Ovary (tissue), 9 donors: Measurements from ENCODE around the gene MAMDC4. TPM values are rescaled to one million over a fixed set of nuclear protein-coding genes. Genes with fewer than 3 reads are reported as not detected.

Source experiments
- DNase-seq, 5 donors: peaks; one replicate each; pipeline ENCODE4 v3.0.0-alpha.2; 2019 to 2020
- H3K27ac ChIP-seq, 2 donors: fragments of 200-600 bp; one replicate each; pipeline versions ENCODE4 v1.5.1 to v1.8.0; 2019 to 2022
- H3K27me3 ChIP-seq: fragments of 200-600 bp; one replicate; pipeline ENCODE4 v1.8.0; 2022
- H3K36me3 ChIP-seq: fragments of 200-600 bp; sonication (generic); one replicate; pipeline ENCODE4 v1.5.1; 2019
- H3K4me1 ChIP-seq: one replicate; pipeline ENCODE4 v1.8.1; 2013; ENCODE audit warnings: mild to moderate bottlenecking, moderate library complexity; ENCODE audit not compliant: insufficient read depth
- H3K4me3 ChIP-seq: fragments of 200-600 bp; sonication (generic); one replicate; pipeline ENCODE4 v1.5.1; 2017
- H3K9me3 ChIP-seq, 2 donors: fragments of 200-600 bp in 1 of 2; sonication (generic) in 1 of 2; one replicate each; pipeline versions ENCODE4 v1.5.1 to v1.8.1; 2013 to 2019; ENCODE audit warnings: mild to moderate bottlenecking in 1 of 2, moderate library complexity in 1 of 2
- EP300 ChIP-seq: sonication (generic); formaldehyde crosslinking; IDR thresholded peaks from one replicate; pipeline ENCODE4 v1.6.1; 2017; ENCODE audit warnings: antibody characterized with exemption
- POLR2A ChIP-seq: fragments of 450-650 bp; IDR thresholded peaks from one replicate; pipeline ENCODE4 v1.6.1; 2017; ENCODE audit warnings: antibody characterized with exemption, mild to moderate bottlenecking, moderate library complexity
- WGBS, 3 donors: extraction: QIAGEN DNeasy Blood & Tissue Kit in 1 of 3; methylation state at CpG; one replicate each; pipeline versions ENCODE4 v1.1.5 to v1.1.7; 2013 to 2017; 5-methylcytosine and 5-hydroxymethylcytosine counted together
- intact Hi-C, 4 donors: fragments of 100-400 bp; cut with DNase I; formaldehyde crosslinking; loops; one replicate each; pipeline versions ENCODE4 v1.11.0 to v1.15.1; 2022 to 2023
- polyA plus RNA-seq, 2 donors: library from polyadenylated mRNA; stranded (reverse); fragments of 200-250 nt in 1 of 2; fragments of 350-450 nt in 1 of 2; fragmentation: Illumina TruSeq in 1 of 2; extraction: RNeasy Lipid Tissue Mini Kit (QIAGEN cat#74804) in 1 of 2; gene quantifications; one replicate each; pipeline ENCODE4 v1.2.3, GENCODE V29; 2013 to 2014
- total RNA-seq, 7 donors: library from RNA; depleted of rRNA in 2 of 7; stranded (reverse); fragments of >200 nt in 2 of 7; fragmentation: NEBNext Ultra II Directional in 3 of 7; extraction: Animal tissue kit (Norgen Biotek cat#: 25700) in 3 of 7; gene quantifications; one replicate each; pipeline versions ENCODE4 v1.1.0 to v1.2.4, GENCODE V29; 2016 to 2023
- TF ChIP-seq, protein P1 (sequence below), 3 donors: fragments of 450-650 bp in 2 of 3; fragments of 200-600 bp in 1 of 3; IDR thresholded peaks; one replicate each; pipeline versions ENCODE4 v1.5.1 to v1.8.0; 2016 to 2022; ENCODE audit warnings: antibody characterized with exemption in 3 of 3, mild to moderate bottlenecking in 1 of 3
- donor health status: DM: no; HTN: no; CAD: no; lungs with moderate emphysema.
- donor health status: DM: no; HTN: no; CAD: no.
- donor health status: Bipolar disorder and iron deficiency.
- donor health status: DM: yes; HTN: yes; CAD: no.
- donor health status: DM: no; HTN: no; CAD: no.
- donor health status: DM: yes; HTN: yes; CAD: no.

MAMDC4 gene
- total and polyA plus RNA-seq, 9 donors, result 0.15 to 31.4 (median 2.5) TPM

GRCh38 chr9:136855461-136856078 is 3.4 kb downstream of the MAMDC4 start:
- peak in 4 of 5 donors; percentile 24 to 41 (median 32) for DNase-seq
- intact Hi-C loops, result no loop called here
- 63 to 77% (median 67%) methylated on average over 26 of the region's 26 CpGs for WGBS, 3 donors

DNA sequence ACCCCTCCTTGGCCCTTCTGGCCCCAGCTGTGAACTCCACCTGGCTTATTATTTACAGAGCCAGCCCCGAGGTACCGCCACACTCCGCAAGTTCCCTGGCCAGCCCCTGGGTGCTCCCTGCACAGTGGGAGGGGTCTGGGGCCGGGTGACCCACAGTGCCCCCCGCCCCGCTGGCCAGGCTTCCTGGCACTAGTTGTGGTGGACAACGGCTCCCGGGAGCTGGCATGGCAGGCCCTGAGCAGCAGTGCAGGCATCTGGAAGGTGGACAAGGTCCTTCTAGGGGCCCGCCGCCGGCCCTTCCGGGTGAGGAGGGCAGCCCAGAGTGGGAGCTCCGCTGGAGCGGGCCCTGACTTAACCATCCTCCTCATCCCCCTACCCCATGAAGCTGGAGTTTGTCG is 3.9 kb downstream of the MAMDC4 start:
- H3K27ac ChIP-seq, result no peak overlapping the region
- intact Hi-C loops, result no loop called here

More at GRCh38 chr9:136855461-136856078, 3.4 kb downstream of the MAMDC4 start:
- peaks cover 3% of the 10 kb centered on the region for H3K4me1 ChIP-seq
- no peaks in the 10 kb centered on the region for H3K9me3 ChIP-seq
- H3K4me3 ChIP-seq, result no peak overlapping the region
- H3K27ac ChIP-seq, result no peak overlapping the region
- TF ChIP-seq POLR2A (no peak), EP300 (no peak)
- TF ChIP-seq, protein P1, sequence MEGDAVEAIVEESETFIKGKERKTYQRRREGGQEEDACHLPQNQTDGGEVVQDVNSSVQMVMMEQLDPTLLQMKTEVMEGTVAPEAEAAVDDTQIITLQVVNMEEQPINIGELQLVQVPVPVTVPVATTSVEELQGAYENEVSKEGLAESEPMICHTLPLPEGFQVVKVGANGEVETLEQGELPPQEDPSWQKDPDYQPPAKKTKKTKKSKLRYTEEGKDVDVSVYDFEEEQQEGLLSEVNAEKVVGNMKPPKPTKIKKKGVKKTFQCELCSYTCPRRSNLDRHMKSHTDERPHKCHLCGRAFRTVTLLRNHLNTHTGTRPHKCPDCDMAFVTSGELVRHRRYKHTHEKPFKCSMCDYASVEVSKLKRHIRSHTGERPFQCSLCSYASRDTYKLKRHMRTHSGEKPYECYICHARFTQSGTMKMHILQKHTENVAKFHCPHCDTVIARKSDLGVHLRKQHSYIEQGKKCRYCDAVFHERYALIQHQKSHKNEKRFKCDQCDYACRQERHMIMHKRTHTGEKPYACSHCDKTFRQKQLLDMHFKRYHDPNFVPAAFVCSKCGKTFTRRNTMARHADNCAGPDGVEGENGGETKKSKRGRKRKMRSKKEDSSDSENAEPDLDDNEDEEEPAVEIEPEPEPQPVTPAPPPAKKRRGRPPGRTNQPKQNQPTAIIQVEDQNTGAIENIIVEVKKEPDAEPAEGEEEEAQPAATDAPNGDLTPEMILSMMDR (IDR thresholded peaks at IDR 0.05), result no peak
- H3K36me3 ChIP-seq, result no peaks in the 10 kb centered on the region
- no peaks in the 10 kb centered on the region for H3K27me3 ChIP-seq

DNA sequence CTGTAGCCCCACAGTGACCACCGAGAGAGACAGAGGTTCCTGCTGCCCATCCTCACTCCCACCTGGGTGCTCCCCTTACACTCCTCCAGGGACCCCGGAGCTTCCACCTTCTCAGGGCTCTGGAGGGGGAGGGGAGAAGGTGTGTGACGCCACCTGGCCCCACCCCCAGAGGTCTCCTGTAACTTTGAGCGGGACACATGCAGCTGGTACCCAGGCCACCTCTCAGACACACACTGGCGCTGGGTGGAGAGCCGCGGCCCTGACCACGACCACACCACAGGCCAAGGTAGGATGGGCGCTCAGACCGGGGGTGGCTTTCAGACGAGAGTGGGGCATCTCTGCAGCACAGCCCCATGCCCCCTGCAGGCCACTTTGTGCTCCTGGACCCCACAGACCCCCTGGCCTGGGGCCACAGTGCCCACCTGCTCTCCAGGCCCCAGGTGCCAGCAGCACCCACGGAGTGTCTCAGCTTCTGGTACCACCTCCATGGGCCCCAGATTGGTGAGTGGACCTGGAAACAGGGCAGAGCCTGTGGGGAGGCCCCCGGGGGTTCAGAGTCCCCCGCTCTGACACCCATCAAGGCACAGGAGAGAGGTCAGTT is 4.5 kb downstream of the MAMDC4 start:
- no peaks in the 10 kb centered on the region for H3K36me3 ChIP-seq
- peaks cover 3% of the 10 kb centered on the region for H3K4me1 ChIP-seq
- no peaks in the 10 kb centered on the region for H3K27me3 ChIP-seq
- WGBS, 3 donors, result 69 to 78% (median 73%) methylated on average over 13 to 14 of the region's 14 CpGs
- TF ChIP-seq POLR2A, result no peak
- TF ChIP-seq, protein P1 (IDR thresholded peaks at IDR 0.05), result no peak
- no peak for TF ChIP-seq EP300
- intact Hi-C loops, result no loop called here
- no peaks in the 10 kb centered on the region for H3K9me3 ChIP-seq
- peak in 3 of 5 donors; percentile 16 to 35 (median 25) for DNase-seq
- no peak overlapping the region for H3K27ac ChIP-seq
- no peak overlapping the region for H3K4me3 ChIP-seq

More for the DNA sequence above, 3.9 kb downstream of the MAMDC4 start:
- H3K9me3 ChIP-seq, result no peaks in the 10 kb centered on the region
- DNase-seq, result peak in 4 of 5 donors; percentile 19 to 36 (median 28)
- H3K36me3 ChIP-seq, result no peaks in the 10 kb centered on the region
- no peaks in the 10 kb centered on the region for H3K27me3 ChIP-seq
- no peak overlapping the region for H3K4me3 ChIP-seq
- TF ChIP-seq, protein P1 (IDR thresholded peaks at IDR 0.05), result no peak
- TF ChIP-seq EP300 (no peak), POLR2A (no peak)
- peaks cover 3% of the 10 kb centered on the region for H3K4me1 ChIP-seq
- WGBS, 3 donors, result 46 to 69% (median 65%) methylated on average over 9 to 15 of the region's 15 CpGs

- H3K36me3 ChIP-seq, result no peaks in the 10 kb centered on the region
- no peaks in the 10 kb centered on the region for H3K27me3 ChIP-seq
- WGBS, 3 donors, result 70 to 79% (median 71%) methylated on average over 14 to 19 of the region's 19 CpGs
- no peaks in the 10 kb centered on the region for H3K9me3 ChIP-seq
- no peak overlapping the region for H3K4me3 ChIP-seq
- intact Hi-C loops, result no loop called here
- peak in 3 of 5 donors; percentile 21 to 39 (median 23) for DNase-seq
- peaks cover 3% of the 10 kb centered on the region for H3K4me1 ChIP-seq
- TF ChIP-seq EP300, result no peak
- TF ChIP-seq, protein P1 (IDR thresholded peaks at IDR 0.05), result no peak
- TF ChIP-seq POLR2A, result no peak
- H3K27ac ChIP-seq, result no peak overlapping the region
These were observed 5.0 kb downstream of the MAMDC4 start for GRCh38 chr9:136857166-136857565.
